Heart right ventricle (tissue), 16 donors: ENCODE data around the gene AP4M1. TPM values are rescaled to one million over a fixed set of nuclear protein-coding genes. Genes with fewer than 3 reads are reported as not detected.
A peak's percentile ranks its signal among the peaks of the same experiment; 100 is the strongest.

Experiments
- ATAC-seq, 8 donors: fragments of 200-7000 bp; cut with Tn5 transposase; one replicate each; pipeline ENCODE4 v1.9.1; 2020; ENCODE audit warnings: mild to moderate bottlenecking in 8 of 8, moderate library complexity in 8 of 8, moderate number of reproducible peaks in 1 of 8
- DNase-seq, 2 donors: peaks; one replicate each; pipeline ENCODE4 v3.0.0-alpha.2; 2020
- H3K27ac ChIP-seq, 10 donors: fragments of 200-600 bp; sonication (generic) in 2 of 10; one replicate each; pipeline versions ENCODE4 v1.5.0 to v1.8.0; 2020 to 2022; ENCODE audit warnings: mild to moderate bottlenecking in 3 of 10
- H3K27me3 ChIP-seq, 7 donors: fragments of 200-600 bp; one replicate each; pipeline ENCODE4 v1.8.0; 2021 to 2022; ENCODE audit warnings: mild to moderate bottlenecking in 2 of 7
- H3K36me3 ChIP-seq, 9 donors: fragments of 200-600 bp; sonication (generic) in 1 of 9; one replicate each; pipeline versions ENCODE4 v1.5.0 to v1.8.0; 2020 to 2022; ENCODE audit warnings: mild to moderate bottlenecking in 2 of 9
- H3K4me1 ChIP-seq, 9 donors: fragments of 200-600 bp; sonication (generic) in 1 of 9; one replicate each; pipeline versions ENCODE4 v1.5.0 to v1.8.0; 2020 to 2022; ENCODE audit warnings: mild to moderate bottlenecking in 4 of 9
- H3K4me3 ChIP-seq, 10 donors: fragments of 200-600 bp; sonication (generic) in 2 of 10; one replicate each; pipeline versions ENCODE4 v1.5.0 to v1.8.0; 2020 to 2022; ENCODE audit warnings: mild to moderate bottlenecking in 7 of 10, moderate library complexity in 2 of 10
- H3K9me3 ChIP-seq, 11 donors: fragments of 200-600 bp in 10 of 11; sonication (generic) in 2 of 11; one replicate each; pipeline versions ENCODE4 v1.5.0 to v1.8.0; 2013 to 2022; ENCODE audit warnings: mild to moderate bottlenecking in 2 of 11, control low read depth in 1 of 11, moderate library complexity in 1 of 11
- WGBS, 2 donors: extraction: QIAGEN DNeasy Blood & Tissue Kit; methylation state at CpG; one replicate each; pipeline ENCODE4 v1.1.7; 2013; ENCODE audit warnings: inconsistent platforms in 1 of 2; 5-methylcytosine and 5-hydroxymethylcytosine counted together
- intact Hi-C, 10 donors: fragments of 100-400 bp; cut with DNase I; formaldehyde crosslinking; loops; one replicate each; pipeline versions ENCODE4 v1.11.1 to v1.14.2; 2022
- polyA plus RNA-seq, 2 donors: library from polyadenylated mRNA; stranded (reverse); fragments of 200-250 nt; gene quantifications; one replicate each; pipeline ENCODE4 v1.2.3, GENCODE V29; 2013
- total RNA-seq, 10 donors: library from RNA; stranded (reverse); fragmentation: NEBNext Ultra II Directional in 3 of 10; extraction: Animal tissue kit (Norgen Biotek cat#: 25700) in 3 of 10; gene quantifications; one replicate each; pipeline versions ENCODE4 v1.2.1 to v1.2.4, GENCODE V29; 2021 to 2023
- TF ChIP-seq, protein P1 (sequence below), 9 donors: fragments of 200-600 bp; sonication (generic) in 2 of 9; IDR thresholded peaks; one replicate each; pipeline versions ENCODE4 v1.5.0 to v1.8.0; 2021 to 2022; ENCODE audit warnings: antibody characterized with exemption in 9 of 9, mild to moderate bottlenecking in 5 of 9, moderate library complexity in 1 of 9
- donor health status: Arrhythmogenic right ventricular cardiomyopathy.
- donor health status: ischemic (EF 13 %, LVEDD 7.1; RV severe dilation, severe dysfunction).
- donor health status: healthy with polysubstance abuse.
- donor health status: DM: no; HTN: yes; CAD: no.
- donor health status: DM: no; HTN: no; CAD: no.
- donor health status: ischemic (EF 25% LVEDD 6.9; RV normal size, moderate dysfunction).
- donor health status: ischemic (EF 25% LVEDD 5.7; RV mildly dilated, moderate dysfunction).
- donor health status: healthy.
- donor health status: DM: yes; HTN: yes; CAD: no.
- donor health status: Ischemic cardiomyopathy.
- donor health status: ischemic (EF 35%, LVEDD 5.7; RV mildly dilated, moderate dysfunction).
- donor health status: nonischemic (EF 11% LVEDD 7.7; RV severe dilation, severe dysfunction).
- donor health status: DM: yes; HTN: yes; CAD: no.
- donor health status: PGD.
- donor health status: ischemic (EF 29% LVEDD 5.4; RV normal size, mild dysfunction).
- donor health status: nonischemic (EF 23%, LVEDD 6.1; RV moderate dilation, normal function).

AP4M1 gene
- total and polyA plus RNA-seq, 12 donors = 8.4 to 20.6 (median 11.1) TPM

DNA sequence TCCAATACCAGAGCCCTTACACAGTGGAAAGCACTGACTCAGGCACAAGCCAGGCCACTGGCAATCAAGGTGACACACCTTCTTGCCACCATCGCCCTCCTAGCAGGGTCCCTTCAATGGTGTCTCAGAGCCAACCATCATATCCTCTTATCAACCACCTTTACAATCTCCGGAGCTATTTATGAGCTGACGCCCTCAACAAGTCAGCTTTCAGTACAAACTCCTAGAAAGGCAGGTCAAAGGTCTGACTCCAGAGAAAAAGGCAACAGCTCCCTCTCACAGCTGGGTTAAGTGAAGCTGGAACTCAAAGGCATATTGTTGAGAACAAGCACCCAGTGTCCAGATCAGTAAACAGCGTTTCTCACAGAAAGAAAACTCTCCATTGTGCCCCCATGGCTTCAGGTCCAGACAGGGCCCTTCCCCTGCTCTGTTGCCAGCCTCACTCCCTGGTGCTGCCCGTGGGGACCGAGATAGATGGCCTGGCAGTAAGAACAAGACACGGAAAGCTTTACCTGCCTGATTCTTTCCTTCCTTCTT lies 22.4 kb upstream of the AP4M1 start:
- no peaks in the 10 kb centered on the region for H3K27me3 ChIP-seq
- DNase-seq (no peak), ATAC-seq (no peak)
- H3K4me1 ChIP-seq = peaks cover 7 to 42% (median 32%) of the 10 kb centered on the region in 9 donors
- no peak overlapping the region for H3K27ac ChIP-seq
- no peaks in the 10 kb centered on the region for H3K9me3 ChIP-seq
- 68 to 72% methylated on average over 7 of the region's 7 CpGs for WGBS, 2 donors
- intact Hi-C loops = no loop called here
- TF ChIP-seq, protein P1, sequence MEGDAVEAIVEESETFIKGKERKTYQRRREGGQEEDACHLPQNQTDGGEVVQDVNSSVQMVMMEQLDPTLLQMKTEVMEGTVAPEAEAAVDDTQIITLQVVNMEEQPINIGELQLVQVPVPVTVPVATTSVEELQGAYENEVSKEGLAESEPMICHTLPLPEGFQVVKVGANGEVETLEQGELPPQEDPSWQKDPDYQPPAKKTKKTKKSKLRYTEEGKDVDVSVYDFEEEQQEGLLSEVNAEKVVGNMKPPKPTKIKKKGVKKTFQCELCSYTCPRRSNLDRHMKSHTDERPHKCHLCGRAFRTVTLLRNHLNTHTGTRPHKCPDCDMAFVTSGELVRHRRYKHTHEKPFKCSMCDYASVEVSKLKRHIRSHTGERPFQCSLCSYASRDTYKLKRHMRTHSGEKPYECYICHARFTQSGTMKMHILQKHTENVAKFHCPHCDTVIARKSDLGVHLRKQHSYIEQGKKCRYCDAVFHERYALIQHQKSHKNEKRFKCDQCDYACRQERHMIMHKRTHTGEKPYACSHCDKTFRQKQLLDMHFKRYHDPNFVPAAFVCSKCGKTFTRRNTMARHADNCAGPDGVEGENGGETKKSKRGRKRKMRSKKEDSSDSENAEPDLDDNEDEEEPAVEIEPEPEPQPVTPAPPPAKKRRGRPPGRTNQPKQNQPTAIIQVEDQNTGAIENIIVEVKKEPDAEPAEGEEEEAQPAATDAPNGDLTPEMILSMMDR (IDR thresholded peaks at IDR 0.05) = no peak
- peaks cover 4 to 62% (median 41%) of the 10 kb centered on the region in 9 donors for H3K36me3 ChIP-seq
- H3K4me3 ChIP-seq = no peak overlapping the region

DNA sequence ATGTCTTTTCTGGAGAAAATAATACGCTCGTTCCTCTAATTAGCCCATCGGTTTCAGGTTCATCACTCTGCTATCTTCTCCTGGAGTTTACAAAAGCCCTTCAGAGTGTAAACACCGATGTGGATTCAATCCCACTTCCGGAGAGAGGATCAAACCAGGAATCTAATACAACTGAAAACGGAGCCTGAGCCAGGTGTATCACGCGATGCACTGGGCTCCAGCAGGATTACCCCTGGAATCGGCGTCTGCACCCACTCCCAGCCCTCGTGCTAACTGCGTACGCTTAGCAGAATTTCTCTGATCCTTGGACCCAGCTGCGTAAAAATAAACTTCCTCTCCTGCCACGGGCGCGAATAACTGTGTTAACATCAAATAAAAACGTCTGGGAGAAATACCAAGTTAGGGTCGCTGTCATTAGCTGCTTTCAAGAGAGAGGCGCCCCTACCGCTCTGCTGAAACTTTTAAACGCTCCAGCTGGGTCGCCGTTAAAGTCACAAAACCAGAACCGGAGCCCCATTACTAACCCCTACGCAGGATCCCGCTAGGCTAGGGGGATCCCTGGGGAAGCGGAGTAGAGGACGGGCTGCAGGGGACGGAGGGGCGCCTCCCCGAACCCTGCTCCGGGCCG lies 20.4 kb upstream of the AP4M1 start:
- H3K9me3 ChIP-seq = no peaks in the 10 kb centered on the region
- H3K36me3 ChIP-seq = peaks cover 0 to 43% (median 23%) of the 10 kb centered on the region in 9 donors
- DNase-seq (no peak), ATAC-seq (no peak)
- TF ChIP-seq, protein P1 (IDR thresholded peaks at IDR 0.05) = no peak
- peak overlapping the region; percentile 65 to 96 (median 89) for H3K27ac ChIP-seq
- H3K4me1 ChIP-seq = peaks cover 7 to 42% (median 32%) of the 10 kb centered on the region in 9 donors
- WGBS, 2 donors = 1% methylated on average over 34 of the region's 34 CpGs
- no peaks in the 10 kb centered on the region for H3K27me3 ChIP-seq
- peak overlapping the region; percentile 71 to 99 (median 90) for H3K4me3 ChIP-seq
- intact Hi-C loops = loop anchor here in 6 of 10 donors (1.0 to 10.0 kb wide), 7 partner anchors 34 to 166 kb away; partner anchors contain the start of genes TRIM4 (in 2 of the 6), MBLAC1 (in 1 of the 6) and ZSCAN21 (in 1 of the 6)

DNA sequence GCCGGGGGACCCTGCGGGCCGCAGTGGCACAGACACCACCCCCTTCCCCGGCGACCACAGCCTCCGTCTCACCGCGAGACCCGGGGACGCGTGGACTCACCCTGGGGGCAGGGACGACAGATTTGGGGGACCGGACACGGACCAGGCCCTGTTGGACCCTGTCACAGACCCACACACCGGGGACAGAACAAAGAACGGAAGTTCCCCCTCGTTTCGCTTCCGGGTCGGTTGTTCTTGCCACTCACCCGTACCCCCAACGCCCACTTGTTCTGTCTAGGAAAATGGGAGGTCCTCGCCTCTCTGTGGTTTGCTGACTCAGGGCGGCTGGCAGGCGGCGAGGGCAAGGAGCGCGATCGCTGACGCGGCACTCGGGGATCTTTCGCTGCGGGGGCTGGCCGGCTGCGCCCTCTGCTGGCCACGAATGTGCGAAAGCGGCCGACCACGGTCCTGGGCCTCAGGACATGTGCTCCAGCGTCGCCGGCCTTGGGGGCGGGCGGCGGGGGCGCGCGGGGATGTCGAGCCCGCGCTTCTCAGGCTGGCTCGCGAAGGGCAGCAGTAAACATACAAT lies 19.8 kb upstream of the AP4M1 start, which contains the start of gene ZNF3:
Gene ZNF3, minus strand, starts transcription at position 189 of the 568 bp plus-strand sequence. CDS start 4,366 bp downstream, outside the sequence.
- TF ChIP-seq, protein P1 (IDR thresholded peaks at IDR 0.05) = peak; percentile 85 to 99 (median 95)
- Histone ChIP-seq H3K27me3 (no peaks in the 10 kb centered on the region), H3K36me3 (peaks cover 0 to 37% (median 18%) of the 10 kb centered on the region in 9 donors), H3K4me1 (peaks cover 7 to 42% (median 35%) of the 10 kb centered on the region in 9 donors), H3K4me3 (peak within 1 kb of the TSS; percentile 71 to 99 (median 90)), H3K27ac (peak within 1 kb of the TSS; percentile 65 to 96 (median 89)), H3K9me3 (no peaks in the 10 kb centered on the region)
- 1% methylated on average over 54 to 55 of the region's 55 CpGs for WGBS, 2 donors
- intact Hi-C loops = loop anchor here in 6 of 10 donors (1.0 to 10.0 kb wide), 8 partner anchors 34 to 167 kb away; partner anchors contain the start of genes TRIM4 (in 2 of the 6), MBLAC1 (in 1 of the 6) and ZSCAN21 (in 1 of the 6)
- ATAC-seq (peak; percentile 96 to 98 (median 96)), DNase-seq (peak; percentile 98 to 99)

DNA sequence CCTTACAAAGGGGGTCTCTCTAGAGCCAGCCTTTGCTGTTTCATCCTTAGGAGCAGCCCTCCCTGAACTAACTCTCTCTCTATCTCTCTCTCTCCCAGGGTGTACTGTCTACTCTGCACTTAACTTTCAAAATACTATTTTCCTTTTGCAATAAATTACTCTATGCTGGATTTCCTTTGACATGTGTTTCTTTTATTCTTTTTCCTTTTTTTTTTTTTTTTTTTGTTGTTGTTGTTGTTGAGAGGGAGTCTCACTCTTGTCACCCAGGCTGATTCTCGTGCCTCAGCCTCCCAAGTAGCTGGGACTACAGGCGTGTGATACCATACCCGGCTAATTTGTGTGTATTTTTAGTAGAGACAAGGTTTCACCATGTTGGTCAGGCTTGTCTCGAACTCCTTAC lies 18.5 kb upstream of the AP4M1 start:
- ATAC-seq = no peak
- 53 to 58% methylated on average over 4 of the region's 4 CpGs for WGBS, 2 donors
- Histone ChIP-seq H3K36me3 (peaks cover 0 to 23% (median 5%) of the 10 kb centered on the region in 9 donors), H3K9me3 (no peaks in the 10 kb centered on the region), H3K27ac (peak overlapping the region in 8 of 10 donors; percentile 37 to 96 (median 89)), H3K4me1 (peaks cover 7 to 46% (median 37%) of the 10 kb centered on the region in 9 donors), H3K4me3 (peak overlapping the region in 2 of 10 donors; percentile 71 to 94), H3K27me3 (no peaks in the 10 kb centered on the region)
- intact Hi-C loops = loop anchor here in 6 of 10 donors (2.0 to 10.0 kb wide), 6 partner anchors 36 to 168 kb away; partner anchors contain the start of genes TRIM4 (in 2 of the 6) and ZSCAN21 (in 1 of the 6)
- TF ChIP-seq, protein P1 (IDR thresholded peaks at IDR 0.05) = no peak
- DNase-seq = no peak
